Tibial nerve (tissue), 4 donors: ENCODE measurements around the gene SFRP5. TPM values are rescaled to one million over a fixed set of nuclear protein-coding genes. Genes with fewer than 3 reads are reported as not detected.

ENCODE experiments used
- DNase-seq, 2 donors: peaks; one replicate each; pipeline ENCODE4 v3.0.0-alpha.2; 2019; ENCODE audit warnings: low spot score in 2 of 2
- H3K27ac ChIP-seq, 4 donors: fragments of 200-600 bp; sonication (generic) in 3 of 4; one replicate each; pipeline ENCODE4 v1.5.1; 2017 to 2019; ENCODE audit warnings: mild to moderate bottlenecking in 1 of 4
- H3K27me3 ChIP-seq, 2 donors: fragments of 200-600 bp; sonication (generic) in 1 of 2; one replicate each; pipeline versions ENCODE4 v1.5.1 to v1.6.0; 2017 to 2019
- H3K36me3 ChIP-seq, 3 donors: fragments of 200-600 bp; sonication (generic); one replicate each; pipeline ENCODE4 v1.5.1; 2018 to 2019
- H3K4me1 ChIP-seq, 4 donors: fragments of 200-600 bp; sonication (generic) in 3 of 4; one replicate each; pipeline ENCODE4 v1.5.1; 2017 to 2019
- H3K4me3 ChIP-seq, 4 donors: fragments of 200-600 bp; sonication (generic) in 3 of 4; one replicate each; pipeline ENCODE4 v1.5.1; 2017 to 2019; ENCODE audit warnings: mild to moderate bottlenecking in 1 of 4, moderate library complexity in 1 of 4
- H3K9me3 ChIP-seq, 4 donors: fragments of 200-600 bp; sonication (generic) in 3 of 4; one replicate each; pipeline ENCODE4 v1.5.1; 2017 to 2019
- CTCF ChIP-seq, 5 experiments: fragments of 200-600 bp in 3 of 5; fragments of 450-650 bp in 2 of 5; sonication (generic) in 3 of 5; IDR thresholded peaks; one replicate each; pipeline ENCODE4 v1.5.1; 2016 to 2019; ENCODE audit warnings: antibody characterized with exemption in 5 of 5, mild to moderate bottlenecking in 3 of 5, moderate library complexity in 2 of 5
- EP300 ChIP-seq, 2 donors: sonication (generic); formaldehyde crosslinking; IDR thresholded peaks; one replicate each; pipeline ENCODE4 v1.6.1; 2017; ENCODE audit warnings: antibody characterized with exemption in 2 of 2, mild to moderate bottlenecking in 1 of 2
- POLR2A ChIP-seq, 2 donors: fragments of 450-650 bp; IDR thresholded peaks; one replicate each; pipeline ENCODE4 v1.6.1; 2017; ENCODE audit warnings: antibody characterized with exemption in 2 of 2, mild to moderate bottlenecking in 2 of 2, moderate library complexity in 2 of 2
- WGBS, 2 donors: methylation state at CpG; one replicate each; pipeline ENCODE4 v1.1.5; 2018; 5-methylcytosine and 5-hydroxymethylcytosine counted together
- total RNA-seq, 4 donors: library from RNA; depleted of rRNA; stranded (reverse); fragments of >200 nt; gene quantifications; one replicate each; pipeline ENCODE4 v1.1.0, GENCODE V29; 2016

Gene SFRP5
- total RNA-seq, 4 donors from 2014 or later, result 183 to 530 (median 479) TPM

- H3K27me3 ChIP-seq, result peaks cover 0 to 27% of the 10 kb centered on the region in 2 donors
- H3K9me3 ChIP-seq, result no peaks in the 10 kb centered on the region
- H3K4me1 ChIP-seq, result peaks cover 0 to 29% (median 2%) of the 10 kb centered on the region in 4 donors
- H3K36me3 ChIP-seq, result no peaks in the 10 kb centered on the region
- H3K27ac ChIP-seq, result peak overlapping the region; percentile 18 to 91 (median 50)
- DNase-seq, result no peak
- 63 to 79% methylated on average over 1 of the region's 1 CpG for WGBS, 2 donors
- peak overlapping the region in 1 of 4 donors; percentile 65 for H3K4me3 ChIP-seq
- TF ChIP-seq EP300 (IDR thresholded peaks at IDR 0.05) (no peak), CTCF (IDR thresholded peaks at IDR 0.05) (no peak), POLR2A (IDR thresholded peaks at IDR 0.05) (no peak)
Observed at GRCh38 chr10:97773096-97773495, 1.3 kb upstream of the SFRP5 start.

- Histone ChIP-seq H3K27ac (peak overlapping the region; percentile 67 to 91 (median 83)), H3K9me3 (no peaks in the 10 kb centered on the region), H3K4me3 (peak overlapping the region; percentile 40 to 65 (median 53)), H3K27me3 (peaks cover 0 to 27% of the 10 kb centered on the region in 2 donors), H3K4me1 (peaks cover 0 to 47% (median 2%) of the 10 kb centered on the region in 4 donors), H3K36me3 (peaks cover 0 to 11% (median 0%) of the 10 kb centered on the region in 3 donors)
- WGBS, 2 donors, result 2 to 3% methylated on average over 21 to 29 of the region's 90 CpGs
- DNase-seq, result no peak
- TF ChIP-seq CTCF (IDR thresholded peaks at IDR 0.05), result no peak
- TF ChIP-seq POLR2A (IDR thresholded peaks at IDR 0.05), result no peak
- no peak for TF ChIP-seq EP300 (IDR thresholded peaks at IDR 0.05)
Observed at GRCh38 chr10:97771055-97771891, 526 bp downstream of the SFRP5 start.

GRCh38 chr10:97770255-97770654 is 1.5 kb downstream of the SFRP5 start:
- Histone ChIP-seq H3K27me3 (peaks cover 0 to 27% of the 10 kb centered on the region in 2 donors), H3K4me1 (peaks cover 0 to 58% (median 5%) of the 10 kb centered on the region in 4 donors), H3K4me3 (peak overlapping the region; percentile 40 to 65 (median 53)), H3K36me3 (peaks cover 0 to 11% (median 0%) of the 10 kb centered on the region in 3 donors), H3K9me3 (no peaks in the 10 kb centered on the region), H3K27ac (peak overlapping the region; percentile 67 to 91 (median 83))
- no peak for DNase-seq
- TF ChIP-seq POLR2A (IDR thresholded peaks at IDR 0.05) (no peak), CTCF (IDR thresholded peaks at IDR 0.05) (no peak), EP300 (IDR thresholded peaks at IDR 0.05) (no peak)
- WGBS, 2 donors, result 68 to 77% methylated on average over 5 of the region's 5 CpGs

GRCh38 chr10:97768322-97769315 is 3.2 kb downstream of the SFRP5 start:
- Histone ChIP-seq H3K4me3 (peak overlapping the region in 1 of 4 donors; percentile 65), H3K36me3 (peaks cover 0 to 11% (median 0%) of the 10 kb centered on the region in 3 donors), H3K27ac (peak overlapping the region; percentile 67 to 91 (median 83)), H3K9me3 (no peaks in the 10 kb centered on the region), H3K4me1 (peaks cover 0 to 74% (median 17%) of the 10 kb centered on the region in 4 donors), H3K27me3 (peaks cover 0 to 27% of the 10 kb centered on the region in 2 donors)
- TF ChIP-seq CTCF (IDR thresholded peaks at IDR 0.05) (no peak), POLR2A (IDR thresholded peaks at IDR 0.05) (no peak), EP300 (IDR thresholded peaks at IDR 0.05) (no peak)
- DNase-seq, result no peak
- WGBS, 2 donors, result 57 to 74% methylated on average over 9 of the region's 9 CpGs
